CD4-positive, alpha-beta T cell treated with Interleukin-4 for 4 hours (primary cell): ENCODE results near the gene DUSP19.

Experiments
- DNase-seq: peaks from one replicate; pipeline ENCODE4 v3.0.0-alpha.2; 2020

The DUSP19 gene

DNA sequence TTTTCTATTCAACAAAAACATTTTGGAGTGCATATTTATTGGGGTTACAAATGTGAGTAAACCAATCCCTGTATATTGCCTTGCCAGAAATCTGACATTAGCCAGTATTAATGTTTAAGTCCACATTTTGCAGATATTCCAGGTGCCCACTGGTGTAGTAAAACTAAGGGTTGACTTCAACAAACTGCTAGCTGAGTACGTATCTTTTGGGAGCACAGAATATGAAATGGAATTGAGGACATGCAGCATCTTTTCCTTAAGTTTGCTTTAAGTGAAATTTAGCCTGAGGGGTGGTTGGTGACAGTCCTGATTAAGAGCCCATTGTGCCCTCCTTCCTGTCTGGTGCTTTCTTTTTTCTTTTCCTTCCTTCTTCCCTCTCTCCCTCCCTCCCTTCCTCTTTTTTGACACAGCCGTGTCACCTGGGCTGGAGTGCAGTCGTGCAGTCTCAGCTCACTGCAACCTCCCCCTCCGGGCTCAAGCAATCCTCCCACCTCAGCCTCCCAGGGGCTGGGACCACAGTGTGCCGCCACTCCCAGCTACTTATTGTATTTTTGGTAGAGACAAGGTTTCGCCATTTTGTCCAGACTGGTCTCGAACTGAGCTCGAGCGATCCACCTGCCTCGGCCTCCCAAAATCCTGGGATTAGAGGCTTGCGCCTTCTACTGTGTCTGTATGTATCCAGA lies 47.3 kb downstream of the DUSP19 start:
- DNase-seq, result no peak

DNA sequence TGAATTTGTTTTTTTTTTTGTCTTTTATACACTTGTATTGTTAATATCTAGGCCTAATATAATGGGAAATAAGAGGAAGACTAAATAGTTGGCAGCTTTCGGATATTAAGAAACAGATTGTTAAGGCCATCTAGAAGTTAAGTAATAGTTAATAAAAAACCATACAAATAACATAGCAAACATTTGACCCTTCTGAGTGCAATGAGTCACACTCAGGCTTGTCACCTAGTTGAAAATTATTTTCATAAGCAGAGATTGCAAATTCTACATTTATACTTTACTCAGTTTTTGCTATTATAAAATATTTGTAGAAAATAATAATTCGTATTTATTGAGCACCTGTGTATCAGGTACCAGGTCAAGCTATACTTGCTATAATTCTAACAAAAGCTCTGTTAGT lies 48.1 kb downstream of the DUSP19 start:
- no peak for DNase-seq

DNA sequence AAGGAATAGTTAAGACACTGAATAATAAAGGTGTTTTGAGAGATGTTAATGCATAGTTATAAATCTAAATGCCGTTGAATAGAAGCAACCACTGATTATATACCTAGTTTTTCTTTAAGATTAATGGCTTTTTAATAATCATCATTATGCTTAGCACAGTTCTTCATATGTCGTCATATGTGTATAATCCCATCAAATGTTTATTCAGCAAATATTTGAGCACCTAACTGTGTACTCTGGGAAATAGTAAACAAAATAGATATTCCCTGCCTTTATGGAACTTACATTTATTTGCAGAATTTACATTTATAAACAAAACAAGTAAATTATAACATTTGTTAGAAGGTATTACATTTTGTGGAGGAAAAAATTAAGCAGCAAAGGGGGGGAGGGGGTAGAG lies 55.5 kb downstream of the DUSP19 start:
- DNase-seq, result no peak

DNA sequence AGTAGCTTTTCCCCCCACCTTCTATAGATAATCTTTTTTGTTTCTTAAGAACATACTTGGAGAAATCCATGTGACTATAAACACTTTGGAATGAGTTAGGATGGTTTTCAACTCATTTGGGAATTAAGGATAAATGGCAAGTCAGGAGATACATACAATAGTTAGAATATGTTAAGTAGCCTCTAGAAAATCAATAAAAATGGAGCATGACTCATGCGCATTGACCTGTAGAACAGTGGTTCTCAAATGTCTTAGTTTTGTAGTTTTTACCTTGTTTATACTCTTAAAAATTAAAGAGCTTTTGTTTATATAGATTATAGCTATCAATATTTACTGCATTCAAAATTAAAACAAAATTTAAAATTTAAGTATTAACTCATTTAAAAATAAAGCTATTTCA lies 70.4 kb downstream of the DUSP19 start:
- DNase-seq, result no peak

DNA sequence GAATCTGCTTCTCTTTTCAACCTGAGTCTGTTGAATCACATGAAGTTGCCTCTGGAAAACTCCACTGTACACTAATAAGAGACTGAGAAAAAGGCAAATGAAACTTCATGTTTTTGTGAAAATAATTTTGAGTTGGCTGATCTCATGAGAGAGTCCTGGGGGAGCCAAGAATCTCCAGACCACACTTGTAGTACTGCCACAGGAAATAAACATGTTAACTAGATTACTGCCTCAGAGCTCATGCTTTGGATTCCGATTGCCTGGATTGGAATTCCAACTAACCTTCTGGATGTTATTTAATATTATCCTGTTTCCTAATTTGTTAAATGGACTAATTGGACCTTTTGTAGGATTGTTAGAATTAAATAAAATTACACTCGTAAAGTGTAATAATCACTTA lies 70.9 kb downstream of the DUSP19 start:
- DNase-seq, result no peak
